CD4-positive, alpha-beta T cell treated with Interleukin-17A for 4 hours (primary cell): ENCODE results near the gene KCTD13.
"Not testable (repeated sequence)": the region's sequence is repeated elsewhere in the genome, so short reads cannot be mapped to it uniquely, and the experiment has no call there.

Experiments used
- DNase-seq: peaks from one replicate; pipeline ENCODE4 v3.0.0-alpha.2; 2020; ENCODE audit warnings: mixed read lengths

Gene KCTD13

GRCh38 chr16:29925781-29926710 is at the start of gene KCTD13:
Gene KCTD13, minus strand, starts transcription at chr16:29926226. Its CDS starts 193 bp downstream, at chr16:29926033.
- DNase-seq: peak; percentile 83

- DNase-seq: no peak
These were observed 49.1 kb upstream of the KCTD13 start for GRCh38 chr16:29975134-29975538.

- DNase-seq: peak; percentile 14
These were observed 48.5 kb upstream of the KCTD13 start for GRCh38 chr16:29974291-29975133.

- peak; percentile 98 for DNase-seq
These were observed 47.6 kb upstream of the KCTD13 start, which contains the start of gene TAOK2 for GRCh38 chr16:29973384-29974246. Gene TAOK2, plus strand, starts transcription at chr16:29973868. Its CDS starts 3,905 bp downstream, at chr16:29977773.

GRCh38 chr16:29972992-29973383 is 47.0 kb upstream of the KCTD13 start:
- no peak for DNase-seq

- DNase-seq: no peak
These were observed 46.5 kb upstream of the KCTD13 start for GRCh38 chr16:29972500-29972899.

GRCh38 chr16:29971304-29971703 is 45.3 kb upstream of the KCTD13 start:
- no peak for DNase-seq

GRCh38 chr16:29968205-29968604 is 42.2 kb upstream of the KCTD13 start:
- DNase-seq: no peak

- no peak for DNase-seq
These were observed 37.2 kb upstream of the KCTD13 start for GRCh38 chr16:29963021-29963743.

- peak; percentile 9 for DNase-seq
These were observed 36.4 kb upstream of the KCTD13 start for GRCh38 chr16:29962344-29962994.

GRCh38 chr16:29961479-29962343 is 35.7 kb upstream of the KCTD13 start, which contains the start of gene TMEM219:
Gene TMEM219, plus strand, starts transcription at chr16:29962079. Its CDS starts 1,065 bp downstream, at chr16:29963144.
- DNase-seq: peak; percentile 94

GRCh38 chr16:29961127-29961478 is 35.1 kb upstream of the KCTD13 start:
- no peak for DNase-seq

- DNase-seq: not testable (repeated sequence)
These were observed 33.8 kb upstream of the KCTD13 start for GRCh38 chr16:29959821-29960220.

GRCh38 chr16:29959293-29959692 is 33.3 kb upstream of the KCTD13 start:
- DNase-seq: no peak

GRCh38 chr16:29958756-29959155 is 32.7 kb upstream of the KCTD13 start:
- DNase-seq: no peak

GRCh38 chr16:29951625-29952365 is 25.8 kb upstream of the KCTD13 start:
- DNase-seq: no peak

GRCh38 chr16:29950806-29951461 is 24.9 kb upstream of the KCTD13 start:
- no peak for DNase-seq

- no peak for DNase-seq
These were observed 21.9 kb upstream of the KCTD13 start for GRCh38 chr16:29947897-29948296.
